PC-9 (cell line): ENCODE measurements around the gene WBP1L. TPM values are rescaled to one million over a fixed set of nuclear protein-coding genes. Genes with fewer than 3 reads are reported as not detected.
"Not testable (repeated sequence)": the region's sequence is repeated elsewhere in the genome, so short reads cannot be mapped to it uniquely, and the experiment has no call there.

ENCODE experiments used
- BruUV-seq: library from RNA; stranded (reverse); fragments of 400-500 nt; replicated peaks from 2 replicates; lab custom pipeline; 2021; lab: Mats Ljungman, UMichigan
- CTCF ChIA-PET: fragments of 300-600 bp; sonication (Branson Sonifier 250); formaldehyde crosslinking; loops from one replicate; lab custom pipeline; 2022; ENCODE audit warnings: antibody characterized with exemption; lab: Charles Lee
- POLR2A ChIA-PET: fragments of 300-600 bp; sonication (Branson Sonifier 250); formaldehyde crosslinking; loops from one replicate; lab custom pipeline; 2022; ENCODE audit warnings: antibody characterized with exemption; ENCODE audit not compliant: unreplicated experiment; lab: Charles Lee
- DNase-seq, 2 experiments: peaks; one replicate each; pipeline versions ENCODE4 v3.0.0 to v3.0.0-alpha.2; 2015 to 2022; ENCODE audit warnings: mixed read lengths in 1 of 2
- H2AFZ ChIP-seq: fragments of 200-600 bp; sonication (generic); 2 replicates; pipeline ENCODE4 v1.8.1; 2017; ENCODE audit warnings: antibody characterized with exemption
- H3F3A ChIP-seq: fragments of 200-600 bp; sonication (generic); 2 replicates; pipeline ENCODE4 v1.8.1; 2017; ENCODE audit warnings: antibody characterized with exemption, mild to moderate bottlenecking, low read depth; ENCODE audit not compliant: insufficient read depth
- H3K27ac ChIP-seq: fragments of 200-600 bp; sonication (generic); 2 replicates; pipeline ENCODE4 v1.6.1; 2016; ENCODE audit warnings: mixed run types
- H3K27me3 ChIP-seq: fragments of 200-600 bp; sonication (generic); 2 replicates; pipeline ENCODE4 v1.6.1; 2016; ENCODE audit warnings: low read depth, mixed run types; ENCODE audit not compliant: insufficient read depth
- H3K36me3 ChIP-seq: fragments of 200-600 bp; sonication (generic); 2 replicates; pipeline ENCODE4 v1.6.1; 2016; ENCODE audit warnings: low read depth, mixed run types
- H3K4me1 ChIP-seq: fragments of 200-600 bp; sonication (generic); replicated peaks from 2 replicates; pipeline ENCODE4 v1.6.1; 2016; ENCODE audit warnings: mixed run types; ENCODE audit not compliant: insufficient read depth
- H3K4me2 ChIP-seq: fragments of 200-600 bp; sonication (generic); 2 replicates; pipeline ENCODE4 v1.6.1; 2017; ENCODE audit warnings: mixed run types
- H3K4me3 ChIP-seq: fragments of 200-600 bp; sonication (generic); 2 replicates; pipeline ENCODE4 v1.6.1; 2016; ENCODE audit warnings: mixed run types
- H3K79me2 ChIP-seq: fragments of 200-600 bp; sonication (generic); 2 replicates; pipeline ENCODE4 v1.6.1; 2017; ENCODE audit warnings: low read depth, mixed run types
- H3K9me2 ChIP-seq: fragments of 200-600 bp; sonication (generic); 2 replicates; pipeline ENCODE4 v1.8.1; 2017; ENCODE audit warnings: mild to moderate bottlenecking; ENCODE audit not compliant: insufficient read depth
- H3K9me3 ChIP-seq: fragments of 200-600 bp; sonication (generic); 2 replicates; pipeline ENCODE4 v1.8.1; 2016; ENCODE audit warnings: low read depth; ENCODE audit not compliant: insufficient read depth
- H4K20me1 ChIP-seq: fragments of 200-600 bp; sonication (generic); 2 replicates; pipeline ENCODE4 v1.8.1; 2017; ENCODE audit not compliant: insufficient read depth
- EZH2 ChIP-seq: fragments of 200-600 bp; sonication (generic); IDR thresholded peaks from 2 replicates; pipeline ENCODE4 v1.8.0; 2017; ENCODE audit warnings: antibody characterized with exemption, low read depth
- intact Hi-C: fragments of 100-400 bp; cut with micrococcal nuclease; formaldehyde crosslinking; loops from one replicate; pipeline ENCODE4 v1.10.0; 2022; ENCODE audit not compliant: unreplicated experiment
- total RNA-seq: library from RNA; stranded (reverse); gene quantifications from 2 replicates; pipeline ENCODE4 v1.2.3, GENCODE V29; 2021
- TF ChIP-seq, protein P1 (sequence below): fragments of 200-600 bp; sonication (generic); conservative IDR thresholded peaks from 2 replicates; pipeline ENCODE4 v1.6.1; 2017; ENCODE audit warnings: mixed run types, antibody characterized with exemption, mild to moderate bottlenecking, moderate library complexity

Gene WBP1L
- total RNA-seq, 1 experiment from 2014 or later = 19.7 TPM

DNA sequence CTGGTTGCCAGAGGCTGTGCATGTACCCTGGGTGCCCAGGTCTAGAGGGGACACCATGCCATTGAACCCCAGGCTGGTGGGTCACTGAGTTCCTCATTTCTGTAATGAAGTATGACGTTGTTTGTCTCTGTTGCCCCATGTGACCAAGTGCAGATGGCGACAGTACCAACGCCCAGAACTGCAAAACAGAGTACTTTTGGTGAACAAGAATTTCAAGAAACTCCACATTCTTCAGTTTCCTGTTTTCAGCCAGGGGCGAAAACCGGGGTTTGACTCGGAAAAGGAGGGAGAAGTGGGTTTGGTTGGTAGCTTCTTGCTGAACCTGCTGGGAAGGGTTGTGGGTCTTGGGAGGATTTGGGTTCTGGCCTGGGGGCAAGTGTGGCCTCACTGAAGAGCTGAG is 75.3 kb downstream of the WBP1L start:
- TF ChIP-seq, protein P1, sequence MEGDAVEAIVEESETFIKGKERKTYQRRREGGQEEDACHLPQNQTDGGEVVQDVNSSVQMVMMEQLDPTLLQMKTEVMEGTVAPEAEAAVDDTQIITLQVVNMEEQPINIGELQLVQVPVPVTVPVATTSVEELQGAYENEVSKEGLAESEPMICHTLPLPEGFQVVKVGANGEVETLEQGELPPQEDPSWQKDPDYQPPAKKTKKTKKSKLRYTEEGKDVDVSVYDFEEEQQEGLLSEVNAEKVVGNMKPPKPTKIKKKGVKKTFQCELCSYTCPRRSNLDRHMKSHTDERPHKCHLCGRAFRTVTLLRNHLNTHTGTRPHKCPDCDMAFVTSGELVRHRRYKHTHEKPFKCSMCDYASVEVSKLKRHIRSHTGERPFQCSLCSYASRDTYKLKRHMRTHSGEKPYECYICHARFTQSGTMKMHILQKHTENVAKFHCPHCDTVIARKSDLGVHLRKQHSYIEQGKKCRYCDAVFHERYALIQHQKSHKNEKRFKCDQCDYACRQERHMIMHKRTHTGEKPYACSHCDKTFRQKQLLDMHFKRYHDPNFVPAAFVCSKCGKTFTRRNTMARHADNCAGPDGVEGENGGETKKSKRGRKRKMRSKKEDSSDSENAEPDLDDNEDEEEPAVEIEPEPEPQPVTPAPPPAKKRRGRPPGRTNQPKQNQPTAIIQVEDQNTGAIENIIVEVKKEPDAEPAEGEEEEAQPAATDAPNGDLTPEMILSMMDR = no peak
- H3K36me3 ChIP-seq = no peaks in the 10 kb centered on the region
- H3K4me1 ChIP-seq = peaks cover 19% of the 10 kb centered on the region
- no peak overlapping the region for H3K4me3 ChIP-seq
- no peaks in the 10 kb centered on the region for H3K79me2 ChIP-seq
- intact Hi-C loops = loop anchor here (5.0 kb wide), 2 partner anchors 52 to 77 kb away; partner anchors contain the start of gene WBP1L
- H3K27ac ChIP-seq = peak overlapping the region; percentile 34; the same call in 1 of the 2 replicates
- POLR2A ChIA-PET = no interaction called here
- H3K4me2 ChIP-seq = peak overlapping the region; percentile 44
- no peaks in the 10 kb centered on the region for H3K27me3 ChIP-seq
- BruUV-seq = no TSS peak
- no peaks in the 10 kb centered on the region for H3K9me2 ChIP-seq
- no peaks in the 10 kb centered on the region for H3F3A ChIP-seq
- CTCF ChIA-PET = no interaction called here
- H4K20me1 ChIP-seq = no peaks in the 10 kb centered on the region
- DNase-seq = peak; percentile 48 to 79
- no peak overlapping the region for H2AFZ ChIP-seq
- H3K9me3 ChIP-seq = no peaks in the 10 kb centered on the region

DNA sequence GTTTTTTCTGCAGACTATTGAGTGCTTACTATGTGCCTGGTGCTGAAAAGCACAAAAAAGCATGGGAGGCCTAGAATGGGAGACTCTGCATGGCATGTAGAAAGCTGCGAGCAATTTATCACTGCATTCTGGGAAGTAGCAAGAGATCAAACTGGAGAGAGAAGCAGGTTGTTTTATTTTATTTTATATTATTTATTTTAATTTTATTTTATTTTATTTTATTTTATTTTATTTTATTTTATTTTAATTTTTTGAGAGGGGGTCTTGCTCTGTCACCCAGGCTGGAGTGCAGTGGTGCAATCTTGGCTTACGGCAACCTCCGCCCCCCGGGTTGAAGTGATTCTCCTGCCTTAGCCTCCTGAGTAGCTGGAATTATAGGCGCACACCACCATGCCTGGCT is 76.3 kb downstream of the WBP1L start:
- H3K79me2 ChIP-seq, BruUV-seq, intact Hi-C loops, H3K9me2 ChIP-seq, H3K27me3 ChIP-seq, H3K4me3 ChIP-seq, H4K20me1 ChIP-seq, H3K36me3 ChIP-seq, DNase-seq, H3K27ac ChIP-seq, H2AFZ ChIP-seq, H3K9me3 ChIP-seq, POLR2A ChIA-PET, H3K4me2 ChIP-seq, H3F3A ChIP-seq, CTCF ChIA-PET: not testable (repeated sequence)
- H3K4me1 ChIP-seq = peaks cover 19% of the 10 kb centered on the region

DNA sequence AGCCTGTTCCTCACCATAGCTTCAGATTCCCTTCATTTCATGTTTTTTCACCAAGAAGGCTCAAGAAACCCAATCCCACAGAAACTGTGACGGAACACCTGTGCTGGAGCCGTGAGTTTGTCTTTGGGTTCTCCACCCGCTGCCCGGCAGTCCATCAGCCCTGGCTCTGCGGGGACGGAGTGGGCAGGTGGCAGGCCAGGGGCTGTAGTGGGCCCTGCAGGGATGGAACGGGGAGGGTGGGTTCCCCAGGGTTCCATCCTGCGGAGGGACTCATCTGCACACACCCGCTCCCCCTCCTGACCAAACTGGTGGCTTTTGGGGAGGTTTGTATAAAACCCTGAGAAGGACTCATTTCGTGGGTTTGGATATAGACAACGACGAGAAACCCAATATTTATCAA is 78.5 kb downstream of the WBP1L start:
- Histone ChIP-seq H3K4me3 (no peak overlapping the region), H3K27me3 (no peaks in the 10 kb centered on the region), H3K27ac (no peak overlapping the region), H4K20me1 (no peaks in the 10 kb centered on the region), H3F3A (no peaks in the 10 kb centered on the region), H3K36me3 (no peaks in the 10 kb centered on the region), H3K9me2 (no peaks in the 10 kb centered on the region), H3K4me2 (no peak overlapping the region), H3K79me2 (no peaks in the 10 kb centered on the region), H3K4me1 (peaks cover 19% of the 10 kb centered on the region), H2AFZ (no peak overlapping the region), H3K9me3 (no peaks in the 10 kb centered on the region)
- no TSS peak for BruUV-seq
- ChIA-PET CTCF (no interaction called here), POLR2A (no interaction called here)
- intact Hi-C loops = no loop called here
- TF ChIP-seq EZH2 = no peak
- TF ChIP-seq, protein P1 = no peak
- DNase-seq = no peak

DNA sequence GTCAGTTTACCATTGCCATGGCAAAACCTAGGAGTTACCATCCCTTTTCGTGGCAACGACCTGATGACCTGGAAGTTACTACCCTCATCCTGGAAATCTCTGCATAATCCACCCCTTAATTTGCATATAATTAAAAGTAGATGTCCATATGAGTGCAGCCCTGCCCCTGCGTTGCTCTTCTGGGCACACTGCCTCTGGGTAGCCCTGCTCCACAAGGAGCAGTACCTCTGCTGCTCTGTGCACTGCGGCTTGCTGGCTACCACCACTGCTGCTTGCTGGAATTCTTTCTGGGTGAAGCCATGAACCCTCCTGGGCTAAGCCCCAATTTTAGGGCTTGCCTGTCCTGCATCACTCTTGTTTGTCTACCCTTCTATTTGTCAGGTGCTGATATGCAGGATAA is 80.9 kb downstream of the WBP1L start:
- Histone ChIP-seq H3F3A (no peaks in the 10 kb centered on the region), H3K9me3 (no peaks in the 10 kb centered on the region), H3K4me1 (peaks cover 2% of the 10 kb centered on the region; the same call in 1 of the 2 replicates), H3K27ac (no peak overlapping the region), H3K9me2 (no peaks in the 10 kb centered on the region), H3K36me3 (no peaks in the 10 kb centered on the region), H3K4me2 (no peak overlapping the region), H2AFZ (no peak overlapping the region), H4K20me1 (no peaks in the 10 kb centered on the region), H3K4me3 (no peak overlapping the region), H3K27me3 (no peaks in the 10 kb centered on the region), H3K79me2 (no peaks in the 10 kb centered on the region)
- no peak for DNase-seq
- BruUV-seq = no TSS peak
- CTCF ChIA-PET = no interaction called here
- POLR2A ChIA-PET = no interaction called here
- TF ChIP-seq, protein P1 = no peak
- no peak for TF ChIP-seq EZH2
- intact Hi-C loops = no loop called here
